ENCODE data around the gene YTHDF2. TPM values are rescaled to one million over a fixed set of nuclear protein-coding genes. Genes with fewer than 3 reads are reported as not detected.
A peak's percentile ranks its signal among the peaks of the same experiment; 100 is the strongest.
"Not testable (repeated sequence)": the region's sequence is repeated elsewhere in the genome, so short reads cannot be mapped to it uniquely, and the experiment has no call there.

The YTHDF2 gene
- total RNA-seq, 1 experiment from 2014 or later, result 52.5 TPM

- no peak overlapping the region for H3K4me2 ChIP-seq (ENCODE audit: low read depth, low read length, poor library complexity, severe bottlenecking)
- H3K27me3 ChIP-seq (ENCODE audit: low read length), result no peaks in the 10 kb centered on the region
- no peaks in the 10 kb centered on the region for H3K4me1 ChIP-seq (ENCODE audit: low read length)
- no peaks in the 10 kb centered on the region for H3K9me2 ChIP-seq (replicated peaks; ENCODE audit: insufficient read depth, low read length)
- H3K9me3 ChIP-seq (ENCODE audit: low read length), result no peaks in the 10 kb centered on the region
- H3K36me3 ChIP-seq (ENCODE audit: insufficient read depth, low read length), result peaks cover 37% of the 10 kb centered on the region
- no peak overlapping the region for H3K9ac ChIP-seq (ENCODE audit: low read length)
- H3K79me2 ChIP-seq (ENCODE audit: low read length), result peaks cover 28% of the 10 kb centered on the region
- DNase-seq, result no peak
- no peak overlapping the region for H3K27ac ChIP-seq (ENCODE audit: low read length)
- H3K4me3 ChIP-seq (ENCODE audit: low read length), result no peak overlapping the region
- H4K20me1 ChIP-seq (ENCODE audit: insufficient read depth, low read depth, low read length), result peaks cover 30% of the 10 kb centered on the region
- H2AFZ ChIP-seq (ENCODE audit: low read length), result no peak overlapping the region
These were observed 33.9 kb downstream of the YTHDF2 start for GRCh38 chr1:28770601-28771165.

DNA sequence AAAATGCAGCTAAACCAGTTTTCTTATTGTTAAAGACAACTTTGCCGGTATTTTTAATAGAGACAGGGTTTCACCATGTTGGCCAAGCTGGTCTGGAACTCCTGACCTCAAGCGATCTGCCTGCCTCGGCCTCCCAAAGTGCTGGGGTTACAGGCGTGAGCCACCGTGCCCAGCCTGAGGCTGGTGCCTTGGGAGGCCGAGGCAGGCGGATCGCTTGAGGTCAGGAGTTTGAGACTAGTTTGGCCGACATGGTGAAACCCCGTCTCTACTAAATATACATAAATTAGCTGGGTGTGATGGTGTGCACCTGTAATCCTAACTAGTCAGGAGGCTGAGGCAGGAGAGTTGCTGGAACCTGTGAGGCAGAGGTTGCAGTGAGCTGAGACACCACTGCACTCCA lies 35.2 kb downstream of the YTHDF2 start:
- H2AFZ ChIP-seq (ENCODE audit: low read length), result not testable (repeated sequence)
- Histone ChIP-seq H3K36me3 (ENCODE audit: insufficient read depth, low read length) (peaks cover 31% of the 10 kb centered on the region; the same call in 1 of the 2 replicates), H3K79me2 (ENCODE audit: low read length) (peaks cover 15% of the 10 kb centered on the region)

DNA sequence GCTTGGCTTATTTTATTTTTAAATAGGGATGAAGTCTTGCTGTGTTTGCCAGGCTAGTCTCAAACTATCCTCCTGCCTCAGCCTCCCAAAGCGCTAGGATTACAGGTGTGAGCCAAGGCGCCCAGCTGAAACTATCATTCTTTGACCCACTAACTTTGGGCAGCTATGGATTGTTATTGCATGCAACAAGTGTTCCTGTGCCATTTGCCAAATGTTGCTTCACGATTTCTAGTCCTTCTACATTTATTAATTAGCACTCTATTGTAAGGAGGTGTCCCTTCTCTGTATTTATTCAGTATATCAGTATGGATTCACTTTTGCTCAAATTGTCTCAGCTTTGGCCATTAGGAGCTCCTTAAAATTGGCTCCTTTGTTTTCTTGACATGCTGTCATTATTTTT lies 36.4 kb downstream of the YTHDF2 start:
- Histone ChIP-seq H3K9ac (ENCODE audit: low read length) (no peak overlapping the region), H3K9me3 (ENCODE audit: low read length) (no peaks in the 10 kb centered on the region), H3K9me2 (replicated peaks; ENCODE audit: insufficient read depth, low read length) (no peaks in the 10 kb centered on the region), H3K4me2 (ENCODE audit: low read depth, low read length, poor library complexity, severe bottlenecking) (no peak overlapping the region), H3K27ac (ENCODE audit: low read length) (no peak overlapping the region), H2AFZ (ENCODE audit: low read length) (no peak overlapping the region), H3K79me2 (ENCODE audit: low read length) (peaks cover 11% of the 10 kb centered on the region), H3K4me3 (ENCODE audit: low read length) (no peak overlapping the region), H3K36me3 (ENCODE audit: insufficient read depth, low read length) (peaks cover 30% of the 10 kb centered on the region; the same call in 1 of the 2 replicates), H3K27me3 (ENCODE audit: low read length) (no peaks in the 10 kb centered on the region), H3K4me1 (ENCODE audit: low read length) (no peaks in the 10 kb centered on the region), H4K20me1 (ENCODE audit: insufficient read depth, low read depth, low read length) (peaks cover 18% of the 10 kb centered on the region)
- no peak for DNase-seq

More for the DNA sequence above, 35.2 kb downstream of the YTHDF2 start:
- not testable (repeated sequence) for H3K9me2 ChIP-seq (replicated peaks; ENCODE audit: insufficient read depth, low read length); DNase-seq; H3K4me1 ChIP-seq (ENCODE audit: low read length); H3K9ac ChIP-seq (ENCODE audit: low read length); H3K27me3 ChIP-seq (ENCODE audit: low read length); H3K27ac ChIP-seq (ENCODE audit: low read length); H3K4me3 ChIP-seq (ENCODE audit: low read length); H3K9me3 ChIP-seq (ENCODE audit: low read length); H3K4me2 ChIP-seq (ENCODE audit: low read depth, low read length, poor library complexity, severe bottlenecking)
- peaks cover 17% of the 10 kb centered on the region for H4K20me1 ChIP-seq (ENCODE audit: insufficient read depth, low read depth, low read length)

DNA sequence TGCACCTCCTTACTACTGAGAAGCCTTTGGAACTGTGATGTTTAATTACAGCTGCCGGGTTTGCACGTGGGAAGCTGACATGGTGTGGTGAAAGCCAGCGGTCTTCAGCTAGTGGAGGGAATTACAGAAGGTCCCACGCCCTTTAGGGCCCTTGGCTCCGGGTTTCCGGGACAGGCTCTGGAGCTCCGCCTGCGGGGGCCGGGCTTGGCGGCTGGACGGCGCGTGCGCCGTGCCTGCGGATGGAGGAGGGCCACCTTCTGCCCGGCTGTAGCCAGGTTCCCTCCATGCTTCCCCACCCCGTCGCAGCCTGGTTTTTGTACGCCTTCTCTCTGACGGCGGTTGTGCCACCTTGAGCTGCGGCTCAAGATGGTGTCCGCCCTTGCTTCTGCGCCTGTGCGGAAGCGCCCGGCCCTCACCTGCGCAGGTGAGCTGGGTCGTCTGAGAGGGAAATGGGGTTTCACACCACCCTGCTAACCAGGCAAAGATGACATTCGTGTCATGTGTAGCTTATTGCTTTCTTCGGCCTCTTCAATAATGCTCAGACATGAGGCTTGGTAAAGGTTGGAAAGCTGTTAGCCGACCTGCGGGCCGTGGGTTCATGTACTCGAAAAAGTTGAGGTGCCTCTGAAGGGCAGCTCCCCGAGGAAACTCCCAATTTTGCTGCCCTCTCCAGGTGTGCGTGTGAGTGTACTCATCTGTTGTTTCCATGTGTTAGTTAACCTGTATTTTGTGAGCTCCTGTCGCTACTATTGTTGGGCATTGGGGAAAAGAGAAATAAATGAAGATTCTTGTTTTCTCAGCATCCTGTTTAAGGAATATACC lies 38.6 kb downstream of the YTHDF2 start:
- H3K4me2 ChIP-seq (ENCODE audit: low read depth, low read length, poor library complexity, severe bottlenecking), result no peak overlapping the region
- H3K9me3 ChIP-seq (ENCODE audit: low read length), result no peaks in the 10 kb centered on the region
- no peaks in the 10 kb centered on the region for H3K79me2 ChIP-seq (ENCODE audit: low read length)
- H3K4me1 ChIP-seq (ENCODE audit: low read length), result no peaks in the 10 kb centered on the region
- 0 out of 2 replicates have a peak, but pooled peaks cover 6% of the 10 kb centered on the region for H4K20me1 ChIP-seq (ENCODE audit: insufficient read depth, low read depth, low read length)
- no peak overlapping the region for H3K27ac ChIP-seq (ENCODE audit: low read length)
- H3K9me2 ChIP-seq (replicated peaks; ENCODE audit: insufficient read depth, low read length), result no peaks in the 10 kb centered on the region
- no peak overlapping the region for H3K4me3 ChIP-seq (ENCODE audit: low read length)
- H3K27me3 ChIP-seq (ENCODE audit: low read length), result no peaks in the 10 kb centered on the region
- peaks cover 15% of the 10 kb centered on the region; the same call in 1 of the 2 replicates for H3K36me3 ChIP-seq (ENCODE audit: insufficient read depth, low read length)
- H3K9ac ChIP-seq (ENCODE audit: low read length), result no peak overlapping the region
- no peak for DNase-seq
- no peak overlapping the region for H2AFZ ChIP-seq (ENCODE audit: low read length)

DNA sequence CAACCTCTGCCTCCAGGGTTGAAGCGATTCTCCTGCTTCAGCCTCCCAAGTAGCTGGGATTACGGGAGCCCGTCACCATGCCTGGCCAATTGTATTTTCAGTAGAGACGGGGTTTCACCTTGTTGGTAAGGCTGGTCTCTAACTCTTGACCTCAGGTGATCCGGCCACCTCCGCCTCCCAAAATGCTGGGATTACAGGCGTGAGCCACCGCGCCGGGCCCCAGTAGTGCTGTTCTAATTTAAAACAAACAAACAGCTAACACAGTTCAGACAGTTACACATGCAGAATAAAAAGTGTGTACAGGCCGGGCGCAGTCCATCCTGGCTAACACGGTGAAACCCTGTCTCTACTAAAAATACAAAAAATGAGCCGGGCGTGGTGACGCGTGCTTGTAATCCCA lies 39.6 kb downstream of the YTHDF2 start:
- Histone ChIP-seq H3K36me3 (ENCODE audit: insufficient read depth, low read length) (peaks cover 9% of the 10 kb centered on the region; the same call in 1 of the 2 replicates), H3K4me2 (ENCODE audit: low read depth, low read length, poor library complexity, severe bottlenecking) (no peak overlapping the region), H3K4me1 (ENCODE audit: low read length) (no peaks in the 10 kb centered on the region), H4K20me1 (ENCODE audit: insufficient read depth, low read depth, low read length) (0 out of 2 replicates have a peak, but pooled peaks cover 6% of the 10 kb centered on the region), H3K27me3 (ENCODE audit: low read length) (no peaks in the 10 kb centered on the region), H3K79me2 (ENCODE audit: low read length) (no peaks in the 10 kb centered on the region), H3K9me3 (ENCODE audit: low read length) (no peaks in the 10 kb centered on the region), H3K9me2 (replicated peaks; ENCODE audit: insufficient read depth, low read length) (no peaks in the 10 kb centered on the region), H3K4me3 (ENCODE audit: low read length) (no peak overlapping the region), H3K27ac (ENCODE audit: low read length) (no peak overlapping the region), H2AFZ (ENCODE audit: low read length) (no peak overlapping the region), H3K9ac (ENCODE audit: low read length) (no peak overlapping the region)
- DNase-seq, result no peak

- H3K4me2 ChIP-seq (ENCODE audit: low read depth, low read length, poor library complexity, severe bottlenecking), result no peak overlapping the region
- no peak for DNase-seq
- no peak overlapping the region for H3K4me3 ChIP-seq (ENCODE audit: low read length)
- no peaks in the 10 kb centered on the region for H3K4me1 ChIP-seq (ENCODE audit: low read length)
- H2AFZ ChIP-seq (ENCODE audit: low read length), result no peak overlapping the region
- no peaks in the 10 kb centered on the region for H3K27me3 ChIP-seq (ENCODE audit: low read length)
- H3K36me3 ChIP-seq (ENCODE audit: insufficient read depth, low read length), result no peaks in the 10 kb centered on the region
- 0 out of 2 replicates have a peak, but pooled peaks cover 6% of the 10 kb centered on the region for H4K20me1 ChIP-seq (ENCODE audit: insufficient read depth, low read depth, low read length)
- no peaks in the 10 kb centered on the region for H3K9me2 ChIP-seq (replicated peaks; ENCODE audit: insufficient read depth, low read length)
- H3K9me3 ChIP-seq (ENCODE audit: low read length), result no peaks in the 10 kb centered on the region
- no peak overlapping the region for H3K27ac ChIP-seq (ENCODE audit: low read length)
- H3K9ac ChIP-seq (ENCODE audit: low read length), result no peak overlapping the region
- no peaks in the 10 kb centered on the region for H3K79me2 ChIP-seq (ENCODE audit: low read length)
These were observed 41.3 kb downstream of the YTHDF2 start for GRCh38 chr1:28778021-28778420.

DNA sequence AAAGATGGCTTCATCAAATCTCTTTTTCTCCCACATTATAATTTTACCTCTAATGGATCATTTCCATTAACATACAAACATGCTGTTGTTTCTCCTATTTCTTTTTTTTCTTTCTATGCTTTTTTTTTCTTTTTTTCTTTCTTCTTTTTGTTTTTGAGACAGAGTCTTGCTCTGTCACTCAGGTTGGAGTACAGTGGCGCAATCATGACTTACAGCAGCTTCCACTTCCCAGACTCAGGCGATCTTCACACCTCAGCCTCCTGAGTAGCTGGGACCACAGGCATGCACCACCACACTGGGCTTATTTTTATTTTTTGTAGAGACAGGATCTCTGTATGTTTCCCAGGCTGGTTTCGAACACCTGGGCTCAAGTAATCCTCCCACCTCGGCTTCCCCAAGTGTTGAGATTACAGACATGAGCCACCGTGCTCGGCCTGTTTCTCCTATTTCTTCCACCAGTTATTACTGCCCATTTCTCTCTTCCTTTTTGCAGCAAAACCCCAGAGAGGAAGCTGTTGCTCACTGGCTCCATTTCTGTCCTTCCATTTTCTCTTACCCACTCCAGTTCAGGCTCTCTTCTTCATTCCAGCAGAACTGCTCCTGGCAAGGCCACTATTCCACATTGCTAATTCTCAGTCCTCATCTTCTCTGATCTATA lies 43.1 kb downstream of the YTHDF2 start:
- no peaks in the 10 kb centered on the region for H3K79me2 ChIP-seq (ENCODE audit: low read length)
- no peak overlapping the region for H3K4me2 ChIP-seq (ENCODE audit: low read depth, low read length, poor library complexity, severe bottlenecking)
- H3K9ac ChIP-seq (ENCODE audit: low read length), result no peak overlapping the region
- H3K9me2 ChIP-seq (replicated peaks; ENCODE audit: insufficient read depth, low read length), result no peaks in the 10 kb centered on the region
- H3K9me3 ChIP-seq (ENCODE audit: low read length), result no peaks in the 10 kb centered on the region
- no peak overlapping the region for H3K27ac ChIP-seq (ENCODE audit: low read length)
- H2AFZ ChIP-seq (ENCODE audit: low read length), result no peak overlapping the region
- H3K4me3 ChIP-seq (ENCODE audit: low read length), result no peak overlapping the region
- H4K20me1 ChIP-seq (ENCODE audit: insufficient read depth, low read depth, low read length), result 0 out of 2 replicates have a peak, but pooled peaks cover 6% of the 10 kb centered on the region
- H3K4me1 ChIP-seq (ENCODE audit: low read length), result no peaks in the 10 kb centered on the region
- no peaks in the 10 kb centered on the region for H3K36me3 ChIP-seq (ENCODE audit: insufficient read depth, low read length)
- no peaks in the 10 kb centered on the region for H3K27me3 ChIP-seq (ENCODE audit: low read length)
- DNase-seq, result peak; percentile 37

DNA sequence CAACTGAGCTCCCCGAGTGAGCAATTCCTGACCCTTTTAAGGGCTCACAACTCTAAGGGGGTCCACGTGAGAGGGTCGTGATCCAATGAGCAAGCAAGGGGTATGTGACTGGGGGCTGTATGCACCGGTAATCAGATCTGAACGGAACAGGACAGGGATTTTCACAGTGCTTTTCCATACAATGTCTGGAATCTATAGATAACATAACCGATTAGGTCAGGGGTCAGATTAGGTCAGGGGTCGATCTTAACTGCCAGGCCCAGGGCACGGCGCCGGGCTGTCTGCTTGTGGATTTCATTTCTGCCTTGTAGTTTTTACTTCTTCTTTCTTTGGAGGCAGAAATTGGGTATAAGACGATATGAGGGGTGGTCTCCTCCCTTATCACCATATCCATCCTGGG lies 44.6 kb downstream of the YTHDF2 start:
- Histone ChIP-seq H3K79me2 (ENCODE audit: low read length) (no peaks in the 10 kb centered on the region), H3K9me2 (replicated peaks; ENCODE audit: insufficient read depth, low read length) (no peaks in the 10 kb centered on the region), H3K4me3 (ENCODE audit: low read length) (no peak overlapping the region), H3K4me1 (ENCODE audit: low read length) (peaks cover 2% of the 10 kb centered on the region; the same call in 1 of the 2 replicates), H3K36me3 (ENCODE audit: insufficient read depth, low read length) (no peaks in the 10 kb centered on the region), H3K27me3 (ENCODE audit: low read length) (no peaks in the 10 kb centered on the region), H2AFZ (ENCODE audit: low read length) (no peak overlapping the region), H4K20me1 (ENCODE audit: insufficient read depth, low read depth, low read length) (0 out of 2 replicates have a peak, but pooled peaks cover 6% of the 10 kb centered on the region), H3K9me3 (ENCODE audit: low read length) (no peaks in the 10 kb centered on the region), H3K27ac (ENCODE audit: low read length) (no peak overlapping the region), H3K9ac (ENCODE audit: low read length) (no peak overlapping the region), H3K4me2 (ENCODE audit: low read depth, low read length, poor library complexity, severe bottlenecking) (no peak overlapping the region)
- DNase-seq, result no peak

Measured in Karpas-422 (cell line).